IMR-90 (cell line): Measurements from ENCODE around the gene SHISAL1. TPM values are rescaled to one million over a fixed set of nuclear protein-coding genes. Genes with fewer than 3 reads are reported as not detected.

Experiments
- ATAC-seq: fragments of 200-7000 bp; cut with Tn5 transposase; 2 replicates; pipeline ENCODE4 v1.9.1; 2020; ENCODE audit warnings: low read depth, mild to moderate bottlenecking, moderate library complexity
- BruUV-seq: library from RNA; stranded (reverse); fragments of 400-500 nt; replicated peaks from 2 replicates; lab custom pipeline; 2021; lab: Mats Ljungman, UMichigan
- CTCF ChIA-PET: fragments of 300-600 bp; formaldehyde crosslinking; extraction: SDS; loops from one replicate; lab custom pipeline; 2021; ENCODE audit warnings: antibody characterized with exemption; lab: Yijun Ruan, JAX
- POLR2A ChIA-PET: fragments of 300-600 bp; sonication (Branson Sonifier 250); formaldehyde crosslinking; loops from one replicate; lab custom pipeline; 2022; ENCODE audit warnings: antibody characterized with exemption; ENCODE audit not compliant: unreplicated experiment; lab: Charles Lee
- DNase-seq: peaks from one replicate; pipeline ENCODE4 v3.0.0; 2013
- H2AFZ ChIP-seq: replicated peaks from 2 replicates; pipeline ENCODE3; 2013; ENCODE audit warnings: low read length, mild to moderate bottlenecking; ENCODE audit not compliant: poor library complexity
- H2AK5ac ChIP-seq: 2 replicates; pipeline ENCODE4 v1.6.1; 2013; ENCODE audit warnings: low read depth, low read length, inconsistent platforms
- H2AK9ac ChIP-seq: replicated peaks from 2 replicates; pipeline ENCODE3; 2013; ENCODE audit warnings: mild to moderate bottlenecking, low read depth, low read length, moderate library complexity; ENCODE audit not compliant: poor library complexity
- H2BK120ac ChIP-seq: 2 replicates; pipeline ENCODE4 v1.6.1; 2013; ENCODE audit warnings: low read depth, low read length, inconsistent platforms
- H2BK15ac ChIP-seq: 3 replicates; pipeline ENCODE4 v1.6.1; 2013; ENCODE audit warnings: low read depth, low read length, inconsistent platforms
- H2BK20ac ChIP-seq: 2 replicates; pipeline ENCODE4 v1.6.1; 2013; ENCODE audit warnings: low read depth, mild to moderate bottlenecking, inconsistent platforms, low read length, moderate library complexity
- H2BK5ac ChIP-seq: 2 replicates; pipeline ENCODE4 v1.6.1; 2013; ENCODE audit warnings: mild to moderate bottlenecking, low read depth, low read length, inconsistent platforms; ENCODE audit not compliant: poor library complexity, severe bottlenecking
- H3K14ac ChIP-seq: replicated peaks from 2 replicates; pipeline ENCODE4 v1.6.1; 2013; ENCODE audit warnings: low read depth, low read length, inconsistent platforms
- H3K18ac ChIP-seq: 2 replicates; pipeline ENCODE4 v1.6.1; 2013; ENCODE audit warnings: low read depth, low read length, control low read depth
- H3K23ac ChIP-seq: 2 replicates; pipeline ENCODE4 v1.6.1; 2013; ENCODE audit warnings: low read depth, low read length, inconsistent platforms
- H3K27ac ChIP-seq: 2 replicates; pipeline ENCODE4 v1.5.1; 2013; ENCODE audit warnings: mild to moderate bottlenecking, control low read depth, low read length; ENCODE audit not compliant: insufficient read depth
- H3K27me3 ChIP-seq: 2 replicates; pipeline ENCODE4 v1.6.1; 2013; ENCODE audit warnings: low read length; ENCODE audit not compliant: control insufficient read depth, insufficient read depth
- H3K36me3 ChIP-seq: 2 replicates; pipeline ENCODE4 v1.6.1; 2013; ENCODE audit warnings: low read length, mixed read lengths; ENCODE audit not compliant: control insufficient read depth, insufficient read depth
- H3K4ac ChIP-seq: 2 replicates; pipeline ENCODE4 v1.6.1; 2013; ENCODE audit warnings: low read depth, low read length, inconsistent platforms
- H3K4me1 ChIP-seq: 2 replicates; pipeline ENCODE4 v1.6.1; 2013; ENCODE audit warnings: low read length, mixed read lengths; ENCODE audit not compliant: control insufficient read depth, insufficient read depth
- H3K4me2 ChIP-seq: 2 replicates; pipeline ENCODE4 v1.6.1; 2013; ENCODE audit warnings: low read depth, mild to moderate bottlenecking, control low read depth, low read length, moderate library complexity
- H3K4me3 ChIP-seq: 2 replicates; pipeline ENCODE4 v1.5.1; 2013; ENCODE audit warnings: low read depth, mild to moderate bottlenecking, control low read depth, low read length, moderate library complexity; ENCODE audit not compliant: insufficient read depth
- H3K56ac ChIP-seq: 2 replicates; pipeline ENCODE4 v1.6.1; 2013; ENCODE audit warnings: low read length, inconsistent platforms; ENCODE audit not compliant: insufficient read depth; ENCODE audit errors: extremely low read depth
- H3K79me1 ChIP-seq, 2 experiments: 2 replicates each; pipeline ENCODE4 v1.6.1; 2013; ENCODE audit warnings: low read length in 2 of 2, inconsistent platforms in 1 of 2, low read depth in 1 of 2
- H3K9ac ChIP-seq: 2 replicates; pipeline ENCODE4 v1.6.1; 2013; ENCODE audit warnings: low read depth, low read length, control low read depth
- H3K9me1 ChIP-seq: 2 replicates; pipeline ENCODE4 v1.6.1; 2013; ENCODE audit warnings: low read length, inconsistent platforms; ENCODE audit not compliant: insufficient read depth
- H3K9me3 ChIP-seq: 2 replicates; pipeline ENCODE4 v1.6.1; 2013; ENCODE audit warnings: low read length; ENCODE audit not compliant: control insufficient read depth, insufficient read depth
- H4K20me1 ChIP-seq: 2 replicates; pipeline ENCODE4 v1.6.1; 2013; ENCODE audit warnings: low read length, inconsistent platforms; ENCODE audit not compliant: insufficient read depth
- H4K5ac ChIP-seq: 2 replicates; pipeline ENCODE4 v1.6.1; 2013; ENCODE audit warnings: mild to moderate bottlenecking, low read depth, low read length, control low read depth
- H4K8ac ChIP-seq, 2 experiments: 2 replicates each; pipeline ENCODE4 v1.6.1; 2013; ENCODE audit warnings: low read depth in 2 of 2, low read length in 2 of 2, control low read depth in 1 of 2, inconsistent platforms in 1 of 2
- H4K91ac ChIP-seq: 2 replicates; pipeline ENCODE4 v1.6.1; 2013; ENCODE audit warnings: low read depth, low read length, inconsistent platforms; ENCODE audit not compliant: insufficient read depth
- BHLHE40 ChIP-seq: fragments of 150-350 bp; IDR thresholded peaks from 2 replicates; pipeline ENCODE4 v1.6.1; 2016; ENCODE audit warnings: mild to moderate bottlenecking, low read depth, low read length
- CEBPB ChIP-seq: IDR thresholded peaks from 2 replicates; pipeline ENCODE4 v1.6.1; 2012; ENCODE audit warnings: low read depth, low read length, improper control_type of control experiment
- CHD1 ChIP-seq: IDR thresholded peaks from 2 replicates; pipeline ENCODE4 v1.6.1; 2012; ENCODE audit warnings: low read depth, low read length, improper control_type of control experiment
- FOS ChIP-seq: fragments of 150-350 bp; IDR thresholded peaks from 2 replicates; pipeline ENCODE4 v1.6.1; 2016; ENCODE audit warnings: low read depth, low read length
- MAFK ChIP-seq: IDR thresholded peaks from 2 replicates; pipeline ENCODE4 v1.6.1; 2012; ENCODE audit warnings: low read depth, low read length, improper control_type of control experiment
- MAZ ChIP-seq: IDR thresholded peaks from 2 replicates; pipeline ENCODE4 v1.6.1; 2012; ENCODE audit warnings: low read depth, mild to moderate bottlenecking, low read length, improper control_type of control experiment, moderate library complexity, borderline replicate concordance
- MXI1 ChIP-seq: IDR thresholded peaks from 2 replicates; pipeline ENCODE4 v1.6.1; 2012; ENCODE audit warnings: low read depth, mild to moderate bottlenecking, low read length, moderate library complexity, borderline replicate concordance
- NFE2L2 ChIP-seq: fragments of 150-350 bp; IDR thresholded peaks from 2 replicates; pipeline ENCODE4 v1.6.1; 2016; ENCODE audit warnings: low read depth, mild to moderate bottlenecking, low read length
- POLR2A ChIP-seq: IDR thresholded peaks from 2 replicates; pipeline ENCODE4 v1.6.1; 2012; ENCODE audit warnings: mild to moderate bottlenecking, low read depth, low read length
- RAD21 ChIP-seq: IDR thresholded peaks from 2 replicates; pipeline ENCODE4 v1.6.1; 2012; ENCODE audit warnings: low read length, improper control_type of control experiment
- RCOR1 ChIP-seq: IDR thresholded peaks from 2 replicates; pipeline ENCODE4 v1.6.1; 2012; ENCODE audit warnings: mild to moderate bottlenecking, low read length, improper control_type of control experiment; ENCODE audit not compliant: insufficient replicate concordance
- RFX5 ChIP-seq: IDR thresholded peaks from 2 replicates; pipeline ENCODE4 v1.8.0; 2012; ENCODE audit warnings: low read depth, mild to moderate bottlenecking, low read length, moderate library complexity
- SMC3 ChIP-seq: fragments of 150-350 bp; IDR thresholded peaks from 2 replicates; pipeline ENCODE4 v1.6.1; 2016; ENCODE audit warnings: low read depth, mild to moderate bottlenecking, antibody characterized with exemption, low read length, moderate library complexity
- WGBS, 2 experiments: methylation state at CpG; one replicate each; pipeline versions ENCODE4 v1.1.5 to v1.1.7; 2013; ENCODE audit warnings: missing lambda C conversion rate in 2 of 2; ENCODE audit not compliant: insufficient read length in 1 of 2; ENCODE audit errors: extremely low coverage in 2 of 2; 5-methylcytosine and 5-hydroxymethylcytosine counted together
- dilution Hi-C: fragments of 300-500 bp; cut with HindIII; formaldehyde crosslinking; loops from one replicate; pipeline ENCODE4 v1.14.3; 2018; ENCODE audit warnings: low sequenced_read_pairs; ENCODE audit not compliant: unreplicated experiment
- in situ Hi-C: fragments of 300-500 bp; cut with MboI; formaldehyde crosslinking; loops from 3 replicates; pipeline ENCODE4 v1.14.3; 2019; ENCODE audit warnings: low sequenced_read_pairs, inconsistent platforms, mixed read lengths
- intact Hi-C: fragments of 100-400 bp; cut with micrococcal nuclease; formaldehyde crosslinking; loops from 2 replicates; pipeline ENCODE4 v1.10.0; 2022
- polyA plus RNA-seq, 3 experiments: library from polyadenylated mRNA; depleted of rRNA; stranded (reverse); fragments of >200 nt; gene quantifications; 2 replicates each; pipeline ENCODE4 v1.2.3, GENCODE V29; 2012; ENCODE audit warnings: low replicate concordance in 1 of 3
- total RNA-seq: library from RNA; depleted of rRNA; stranded (reverse); fragments of >200 nt; gene quantifications from 2 replicates; pipeline ENCODE4 v1.2.3, GENCODE V29; 2012
- TF ChIP-seq, protein P1 (sequence below): fragments of 150-350 bp; IDR thresholded peaks from 2 replicates; pipeline ENCODE4 v1.6.1; 2016; ENCODE audit warnings: low read depth, mild to moderate bottlenecking, low read length, moderate library complexity, borderline replicate concordance
- TF ChIP-seq, protein P2 (sequence below): fragments of 150-350 bp; IDR thresholded peaks from 2 replicates; pipeline ENCODE4 v1.6.1; 2017; ENCODE audit warnings: mild to moderate bottlenecking, antibody characterized with exemption, low read length, low read depth

The SHISAL1 gene
- total and polyA plus RNA-seq, 2 of the 4 experiments (the other 2 are of a cell fraction), result 1.0 to 1.4 TPM

DNA sequence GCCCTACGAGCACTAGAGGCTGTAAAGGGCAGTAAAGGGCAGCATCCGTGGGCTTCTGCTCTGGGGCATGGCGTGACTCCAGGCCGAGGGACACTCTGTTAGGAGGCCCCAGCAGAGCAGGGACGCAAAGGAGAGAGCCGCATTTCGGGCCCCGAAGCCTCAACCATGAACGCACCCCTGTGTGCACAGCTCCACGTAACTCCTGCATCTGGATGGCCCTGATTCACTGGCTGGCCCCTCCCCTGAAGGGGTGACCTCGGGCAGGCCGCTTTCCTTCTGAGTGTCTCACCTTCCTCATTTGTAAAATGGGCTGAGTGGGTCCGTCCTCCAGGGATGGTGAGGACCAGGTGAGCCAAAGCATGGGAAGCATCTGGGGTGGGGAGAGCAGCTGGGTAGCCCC, 13.6 kb downstream of the SHISAL1 start:
- no peak overlapping the region for H3K4me2 ChIP-seq
- no peak overlapping the region for H4K8ac ChIP-seq
- WGBS, 2 experiments, result 60% methylated on average over 3 of the region's 13 CpGs; no CpG with 5 or more reads in 1 of the 2 experiments
- H4K91ac ChIP-seq, result no peak overlapping the region
- no peak overlapping the region for H2AK9ac ChIP-seq
- no peak overlapping the region for H3K18ac ChIP-seq
- H3K4ac ChIP-seq, result no peak overlapping the region
- CTCF ChIA-PET, result no interaction called here
- H3K9me3 ChIP-seq, result peaks cover 3% of the 10 kb centered on the region
- no peaks in the 10 kb centered on the region for H4K20me1 ChIP-seq
- no peaks in the 10 kb centered on the region for H3K36me3 ChIP-seq
- no peak overlapping the region for H3K27ac ChIP-seq
- POLR2A ChIA-PET, result no interaction called here
- H2BK20ac ChIP-seq, result no peak overlapping the region
- H2BK5ac ChIP-seq, result no peak overlapping the region
- no peaks in the 10 kb centered on the region for H3K79me1 ChIP-seq
- in situ Hi-C loops (no loop called here), dilution Hi-C loops (no loop called here), intact Hi-C loops (no loop called here)
- H2AK5ac ChIP-seq, result no peak overlapping the region
- H3K9ac ChIP-seq, result no peak overlapping the region
- no TSS peak for BruUV-seq
- peaks cover 3% of the 10 kb centered on the region; the same call in 1 of the 2 replicates for H3K27me3 ChIP-seq
- TF ChIP-seq, protein P1, sequence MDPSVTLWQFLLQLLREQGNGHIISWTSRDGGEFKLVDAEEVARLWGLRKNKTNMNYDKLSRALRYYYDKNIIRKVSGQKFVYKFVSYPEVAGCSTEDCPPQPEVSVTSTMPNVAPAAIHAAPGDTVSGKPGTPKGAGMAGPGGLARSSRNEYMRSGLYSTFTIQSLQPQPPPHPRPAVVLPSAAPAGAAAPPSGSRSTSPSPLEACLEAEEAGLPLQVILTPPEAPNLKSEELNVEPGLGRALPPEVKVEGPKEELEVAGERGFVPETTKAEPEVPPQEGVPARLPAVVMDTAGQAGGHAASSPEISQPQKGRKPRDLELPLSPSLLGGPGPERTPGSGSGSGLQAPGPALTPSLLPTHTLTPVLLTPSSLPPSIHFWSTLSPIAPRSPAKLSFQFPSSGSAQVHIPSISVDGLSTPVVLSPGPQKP, result no peak
- TF ChIP-seq RCOR1, result no peak
- no peak for TF ChIP-seq CHD1
- TF ChIP-seq RFX5, result no peak
- TF ChIP-seq MAFK, result no peak
- no peak for TF ChIP-seq POLR2A
- TF ChIP-seq NFE2L2, result no peak
- no peak for TF ChIP-seq RAD21
- TF ChIP-seq SMC3, result no peak
- no peak for TF ChIP-seq BHLHE40
- no peak for TF ChIP-seq CEBPB
- TF ChIP-seq FOS, result no peak
- TF ChIP-seq, protein P2, sequence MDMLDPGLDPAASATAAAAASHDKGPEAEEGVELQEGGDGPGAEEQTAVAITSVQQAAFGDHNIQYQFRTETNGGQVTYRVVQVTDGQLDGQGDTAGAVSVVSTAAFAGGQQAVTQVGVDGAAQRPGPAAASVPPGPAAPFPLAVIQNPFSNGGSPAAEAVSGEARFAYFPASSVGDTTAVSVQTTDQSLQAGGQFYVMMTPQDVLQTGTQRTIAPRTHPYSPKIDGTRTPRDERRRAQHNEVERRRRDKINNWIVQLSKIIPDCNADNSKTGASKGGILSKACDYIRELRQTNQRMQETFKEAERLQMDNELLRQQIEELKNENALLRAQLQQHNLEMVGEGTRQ, result no peak
- no peak for TF ChIP-seq MAZ
- no peak for TF ChIP-seq MXI1
- ATAC-seq, result no peak
- no peak overlapping the region for H2BK120ac ChIP-seq
- H2AFZ ChIP-seq, result peak overlapping the region; percentile 33
- no peak overlapping the region for H3K56ac ChIP-seq
- no peak overlapping the region for H3K14ac ChIP-seq
- no peak overlapping the region for H3K23ac ChIP-seq
- H3K4me1 ChIP-seq, result peaks cover 2% of the 10 kb centered on the region
- no peak overlapping the region for H3K4me3 ChIP-seq
- H4K5ac ChIP-seq, result no peak overlapping the region
- no peaks in the 10 kb centered on the region for H3K9me1 ChIP-seq
- no peak for DNase-seq
- H2BK15ac ChIP-seq, result no peak overlapping the region
